ENCODE measurements around the gene AASDH.

Gene AASDH

DNA sequence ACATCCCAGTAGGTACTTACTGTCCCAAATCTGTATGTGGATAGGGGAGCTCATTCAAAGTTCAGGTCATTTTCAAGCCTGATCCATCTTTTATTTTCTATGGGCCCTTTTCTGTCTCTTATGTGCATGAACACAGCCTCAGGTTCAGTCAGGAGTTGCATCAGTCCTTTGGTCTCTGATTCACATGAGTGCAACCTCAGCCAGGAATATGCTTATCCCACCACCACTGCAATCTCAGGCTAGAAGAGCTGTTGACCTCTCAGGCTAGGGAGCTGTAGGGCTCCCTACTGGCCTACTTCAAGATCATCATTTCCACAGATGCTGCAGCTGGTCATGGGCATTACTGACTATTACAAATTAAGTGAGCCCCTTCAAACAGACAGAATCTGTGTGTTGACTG lies 27.2 kb downstream of the AASDH start:
- TF ChIP-seq RAD21 (IDR thresholded peaks at IDR 0.05; ENCODE audit: low read depth) (no peak), FOXM1 (IDR thresholded peaks at IDR 0.05; ENCODE audit: borderline replicate concordance, low read depth) (no peak), CEBPB (IDR thresholded peaks at IDR 0.05) (no peak)
- TF ChIP-seq, protein P1, sequence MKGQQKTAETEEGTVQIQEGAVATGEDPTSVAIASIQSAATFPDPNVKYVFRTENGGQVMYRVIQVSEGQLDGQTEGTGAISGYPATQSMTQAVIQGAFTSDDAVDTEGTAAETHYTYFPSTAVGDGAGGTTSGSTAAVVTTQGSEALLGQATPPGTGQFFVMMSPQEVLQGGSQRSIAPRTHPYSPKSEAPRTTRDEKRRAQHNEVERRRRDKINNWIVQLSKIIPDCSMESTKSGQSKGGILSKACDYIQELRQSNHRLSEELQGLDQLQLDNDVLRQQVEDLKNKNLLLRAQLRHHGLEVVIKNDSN (IDR thresholded peaks at IDR 0.05), result no peak
- TF ChIP-seq, protein P2, sequence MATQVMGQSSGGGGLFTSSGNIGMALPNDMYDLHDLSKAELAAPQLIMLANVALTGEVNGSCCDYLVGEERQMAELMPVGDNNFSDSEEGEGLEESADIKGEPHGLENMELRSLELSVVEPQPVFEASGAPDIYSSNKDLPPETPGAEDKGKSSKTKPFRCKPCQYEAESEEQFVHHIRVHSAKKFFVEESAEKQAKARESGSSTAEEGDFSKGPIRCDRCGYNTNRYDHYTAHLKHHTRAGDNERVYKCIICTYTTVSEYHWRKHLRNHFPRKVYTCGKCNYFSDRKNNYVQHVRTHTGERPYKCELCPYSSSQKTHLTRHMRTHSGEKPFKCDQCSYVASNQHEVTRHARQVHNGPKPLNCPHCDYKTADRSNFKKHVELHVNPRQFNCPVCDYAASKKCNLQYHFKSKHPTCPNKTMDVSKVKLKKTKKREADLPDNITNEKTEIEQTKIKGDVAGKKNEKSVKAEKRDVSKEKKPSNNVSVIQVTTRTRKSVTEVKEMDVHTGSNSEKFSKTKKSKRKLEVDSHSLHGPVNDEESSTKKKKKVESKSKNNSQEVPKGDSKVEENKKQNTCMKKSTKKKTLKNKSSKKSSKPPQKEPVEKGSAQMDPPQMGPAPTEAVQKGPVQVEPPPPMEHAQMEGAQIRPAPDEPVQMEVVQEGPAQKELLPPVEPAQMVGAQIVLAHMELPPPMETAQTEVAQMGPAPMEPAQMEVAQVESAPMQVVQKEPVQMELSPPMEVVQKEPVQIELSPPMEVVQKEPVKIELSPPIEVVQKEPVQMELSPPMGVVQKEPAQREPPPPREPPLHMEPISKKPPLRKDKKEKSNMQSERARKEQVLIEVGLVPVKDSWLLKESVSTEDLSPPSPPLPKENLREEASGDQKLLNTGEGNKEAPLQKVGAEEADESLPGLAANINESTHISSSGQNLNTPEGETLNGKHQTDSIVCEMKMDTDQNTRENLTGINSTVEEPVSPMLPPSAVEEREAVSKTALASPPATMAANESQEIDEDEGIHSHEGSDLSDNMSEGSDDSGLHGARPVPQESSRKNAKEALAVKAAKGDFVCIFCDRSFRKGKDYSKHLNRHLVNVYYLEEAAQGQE (IDR thresholded peaks at IDR 0.05; ENCODE audit: low read depth), result no peak

DNA sequence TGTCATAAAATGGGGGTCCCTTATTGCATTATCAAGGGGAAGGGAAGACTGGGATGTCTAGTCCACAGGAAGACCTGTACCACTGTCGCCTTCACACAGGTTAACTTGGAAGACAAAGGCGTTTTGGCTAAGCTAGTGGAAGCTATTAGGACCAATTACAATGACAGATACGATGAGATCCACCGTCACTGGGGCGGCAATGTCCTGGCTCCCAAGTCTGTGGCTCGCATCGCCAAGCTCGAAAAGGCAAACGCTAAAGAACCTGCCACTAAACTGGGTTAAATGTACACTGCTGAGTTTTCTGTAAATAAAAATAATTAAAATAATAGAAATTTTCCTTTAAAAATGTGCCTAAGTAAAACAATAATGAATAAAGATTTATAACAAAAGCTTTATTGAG lies 30.6 kb downstream of the AASDH start:
- TF ChIP-seq YY1 (IDR thresholded peaks at IDR 0.05; ENCODE audit: low read depth) (no peak), TEAD4 (IDR thresholded peaks at IDR 0.05) (no peak)
- TF ChIP-seq, protein P2 (IDR thresholded peaks at IDR 0.05; ENCODE audit: low read depth), result no peak

DNA sequence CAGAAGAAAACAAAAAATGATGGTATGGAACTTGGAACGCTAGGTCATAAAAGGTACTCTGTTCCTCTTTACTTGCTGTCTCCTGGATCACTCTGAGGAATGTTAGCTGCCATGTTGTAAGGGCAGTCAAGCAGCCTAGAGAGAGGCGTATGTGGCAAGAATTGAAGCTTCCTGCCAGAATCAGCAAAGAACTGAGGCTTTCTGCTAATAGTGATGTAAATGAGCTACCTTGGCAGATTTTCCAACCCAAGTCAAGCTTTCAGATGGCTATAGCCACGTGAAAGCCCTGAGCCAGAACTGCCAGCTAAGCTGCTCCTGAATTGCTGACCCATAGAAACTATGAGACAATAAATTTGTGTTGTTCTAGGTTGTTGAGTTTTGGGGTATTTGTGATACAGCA lies 38.7 kb downstream of the AASDH start:
- TF ChIP-seq NFIC (IDR thresholded peaks at IDR 0.05) (no peak), CREB1 (IDR thresholded peaks at IDR 0.05; ENCODE audit: low read depth) (no peak), ZBTB7A (IDR thresholded peaks at IDR 0.05; ENCODE audit: low read depth) (no peak), YY1 (IDR thresholded peaks at IDR 0.05; ENCODE audit: low read depth) (no peak), EP300 (IDR thresholded peaks at IDR 0.05; ENCODE audit: borderline replicate concordance) (no peak), CEBPB (IDR thresholded peaks at IDR 0.05) (no peak), TEAD4 (IDR thresholded peaks at IDR 0.05) (no peak), FOXM1 (IDR thresholded peaks at IDR 0.05; ENCODE audit: borderline replicate concordance, low read depth) (no peak), EGR1 (IDR thresholded peaks at IDR 0.05) (no peak), TCF12 (IDR thresholded peaks at IDR 0.05; ENCODE audit: low read depth) (no peak), RAD21 (IDR thresholded peaks at IDR 0.05; ENCODE audit: low read depth) (no peak), TAF1 (IDR thresholded peaks at IDR 0.05; ENCODE audit: low read depth) (no peak)
- TF ChIP-seq, protein P3, sequence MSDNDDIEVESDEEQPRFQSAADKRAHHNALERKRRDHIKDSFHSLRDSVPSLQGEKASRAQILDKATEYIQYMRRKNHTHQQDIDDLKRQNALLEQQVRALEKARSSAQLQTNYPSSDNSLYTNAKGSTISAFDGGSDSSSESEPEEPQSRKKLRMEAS (IDR thresholded peaks at IDR 0.05), result no peak
- TF ChIP-seq, protein P2 (IDR thresholded peaks at IDR 0.05; ENCODE audit: low read depth), result no peak
- TF ChIP-seq, protein P1 (IDR thresholded peaks at IDR 0.05), result no peak

DNA sequence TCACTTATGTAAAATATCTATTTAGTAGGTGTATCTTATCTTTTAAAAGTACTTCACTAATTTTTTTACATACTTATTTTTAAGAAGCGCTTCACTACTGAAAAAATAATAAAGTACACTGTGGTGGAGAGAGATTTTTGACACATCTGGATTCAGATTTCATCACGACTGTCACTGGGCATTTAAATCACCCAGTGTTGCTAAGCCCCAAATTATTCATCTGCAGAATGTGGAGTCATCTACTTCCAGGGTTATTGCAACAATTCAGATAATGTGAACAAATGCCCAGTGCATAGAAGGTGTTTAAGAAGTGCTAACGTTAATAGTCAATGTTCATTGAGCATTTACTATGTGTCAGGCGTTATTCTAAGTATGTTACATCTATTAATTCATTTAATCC lies 41.8 kb downstream of the AASDH start:
- TF ChIP-seq TAF1 (IDR thresholded peaks at IDR 0.05; ENCODE audit: low read depth) (no peak), NFIC (IDR thresholded peaks at IDR 0.05) (no peak), CEBPB (IDR thresholded peaks at IDR 0.05) (no peak), EP300 (IDR thresholded peaks at IDR 0.05; ENCODE audit: borderline replicate concordance) (no peak), YY1 (IDR thresholded peaks at IDR 0.05; ENCODE audit: low read depth) (no peak), EGR1 (IDR thresholded peaks at IDR 0.05) (no peak), RAD21 (IDR thresholded peaks at IDR 0.05; ENCODE audit: low read depth) (no peak), CREB1 (IDR thresholded peaks at IDR 0.05; ENCODE audit: low read depth) (no peak)
- TF ChIP-seq, protein P3 (IDR thresholded peaks at IDR 0.05), result no peak
- TF ChIP-seq, protein P2 (IDR thresholded peaks at IDR 0.05; ENCODE audit: low read depth), result no peak

All from Ishikawa (cell line).